Stimulated activated CD4-positive, alpha-beta T cell treated with anti-CD3 and anti-CD28 coated beads, TNF-alpha, amount 100 ng/mL, for 24 hours (primary cell): ENCODE results near the gene ERN1.
"Not testable (repeated sequence)": the region's sequence is repeated elsewhere in the genome, so short reads cannot be mapped to it uniquely, and the experiment has no call there.

Experiments used
- DNase-seq, 3 experiments: peaks; one replicate each; pipeline ENCODE4 v3.0.0-alpha.2; 2020; ENCODE audit warnings: low read depth in 3 of 3

Gene ERN1

DNA sequence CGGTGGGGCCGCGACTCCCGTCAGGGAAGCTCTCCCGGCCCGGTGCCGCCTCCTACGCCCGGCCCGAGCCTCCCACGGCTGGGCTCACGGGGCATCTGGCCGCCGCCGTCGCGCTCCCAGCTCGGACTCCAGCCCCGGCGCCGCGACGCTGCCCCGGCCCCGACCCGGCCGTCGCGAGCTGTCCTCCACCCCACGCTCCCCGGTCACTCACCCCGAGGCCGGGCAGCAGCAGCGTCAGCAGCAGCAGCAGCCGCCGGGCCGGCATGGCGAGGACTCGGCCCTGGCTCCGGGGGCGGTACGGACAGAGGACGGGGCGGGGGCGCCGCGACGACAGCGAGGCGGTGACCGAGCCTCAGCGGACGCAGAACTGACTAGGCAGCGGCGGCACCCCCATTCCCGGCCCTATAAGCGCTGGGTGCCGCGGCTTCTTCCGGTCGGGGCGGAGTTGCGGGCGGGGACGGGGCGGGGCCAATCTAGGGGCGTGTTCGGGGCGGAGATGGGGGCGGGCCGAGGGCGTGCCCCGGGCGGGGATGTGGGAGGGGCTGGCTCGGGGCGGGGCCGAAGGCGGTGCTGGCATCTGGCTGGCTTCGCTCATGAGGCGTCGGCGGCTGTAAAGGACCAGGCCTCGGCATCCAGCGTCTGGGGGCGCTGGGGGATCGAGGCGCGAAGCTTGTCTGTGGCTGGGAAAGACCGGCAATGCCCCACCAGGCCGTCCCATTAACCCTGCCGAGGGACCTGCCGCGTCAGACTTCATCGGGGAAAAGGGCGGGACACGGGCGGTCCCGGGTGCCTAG, at the start of gene ERN1:
TSS of gene ERN1 (minus strand) at position 380 of the 794 bp plus-strand sequence. CDS start at position 265, 115 bp downstream.
- peak; percentile 82 to 84 (median 84) for DNase-seq

DNA sequence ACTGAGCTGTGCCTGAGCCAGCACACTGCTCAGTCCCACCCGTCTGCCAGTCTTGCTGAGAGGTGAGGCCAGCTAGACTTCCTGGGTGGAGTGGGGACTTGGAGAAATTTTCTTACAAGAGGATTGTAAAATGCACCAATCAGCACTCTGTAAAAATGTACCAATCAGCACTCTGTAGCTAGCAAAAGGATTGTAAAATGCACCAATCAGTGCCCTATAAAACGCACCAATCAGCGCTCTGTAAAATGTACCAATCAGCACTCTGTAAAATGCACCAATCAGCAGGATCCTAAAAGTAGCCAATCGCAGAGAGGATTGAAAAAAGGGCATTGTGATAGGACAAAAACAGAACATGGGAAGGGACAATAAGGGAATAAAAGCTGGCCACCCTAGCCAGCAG, 49.1 kb upstream of the ERN1 start:
- not testable (repeated sequence) for DNase-seq

DNA sequence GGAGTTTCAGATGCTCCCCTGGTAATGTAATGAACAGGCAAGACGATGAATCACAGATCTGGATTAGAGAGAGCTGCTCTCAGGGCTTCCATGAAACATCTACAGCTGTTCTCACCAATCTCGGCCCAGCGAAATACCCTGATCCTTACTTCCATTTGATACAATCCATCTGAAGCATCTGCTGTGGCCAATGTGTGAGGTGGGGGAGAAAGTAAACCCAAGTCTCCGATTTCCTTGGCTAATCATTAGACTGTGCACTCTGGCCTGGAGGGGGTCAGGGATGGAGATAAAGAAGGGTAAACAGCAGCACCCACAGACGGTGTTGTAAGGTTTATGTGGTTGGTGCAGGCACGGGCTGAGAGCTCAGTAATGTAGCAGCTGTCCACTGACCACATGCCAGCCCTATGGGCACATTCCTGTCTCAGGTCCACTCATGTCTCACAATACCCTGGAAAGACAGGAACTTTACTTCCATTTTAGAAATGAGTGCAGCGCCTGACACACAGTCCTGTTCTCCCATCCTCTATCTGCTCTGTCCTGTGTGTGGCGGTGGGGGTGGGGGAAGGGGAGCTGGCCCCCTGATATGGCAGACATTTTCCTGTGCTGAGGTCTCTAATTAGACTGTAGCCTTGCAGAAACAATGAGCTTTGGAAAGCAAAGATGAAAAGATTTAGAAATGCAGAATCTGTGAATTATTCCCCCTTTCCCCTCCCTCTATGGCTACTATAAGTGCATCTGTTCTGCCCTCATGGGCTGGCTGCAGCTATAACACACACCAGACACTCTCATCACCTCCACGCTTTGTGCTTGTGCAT, 48.3 kb upstream of the ERN1 start:
- no peak for DNase-seq

DNA sequence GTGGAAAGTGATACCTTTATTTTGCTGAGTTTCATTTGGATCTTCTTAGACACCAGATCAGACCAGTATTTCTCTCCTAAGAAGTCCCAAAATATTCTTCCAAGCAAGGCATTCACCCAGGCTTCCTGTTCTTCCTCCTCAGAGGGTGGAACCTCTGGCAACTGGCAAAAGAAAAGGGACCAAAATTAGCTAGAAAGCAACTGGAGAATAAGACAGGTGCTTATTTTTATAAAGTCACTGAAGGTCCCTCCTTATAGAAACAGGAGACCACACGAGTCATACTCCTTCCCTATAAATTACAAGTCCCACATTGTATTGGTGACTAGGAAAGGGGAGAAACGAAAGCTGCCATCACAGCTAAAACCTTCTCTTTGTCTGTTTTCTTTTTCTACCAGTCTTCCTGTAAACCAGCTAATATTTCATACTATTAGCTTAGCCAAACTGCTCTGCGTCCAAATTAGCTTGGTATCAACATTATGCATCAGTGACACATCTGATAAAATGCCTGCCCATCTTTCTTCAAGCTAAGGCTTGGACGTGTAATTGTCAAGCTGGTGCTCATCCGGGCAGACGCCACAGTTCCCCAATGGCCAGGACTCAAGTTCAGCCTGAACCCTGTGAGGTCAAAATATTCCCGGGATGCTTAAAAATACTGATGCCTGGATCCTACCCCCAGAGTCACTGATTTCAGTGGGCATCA, 47.5 kb upstream of the ERN1 start:
- DNase-seq, result no peak

DNA sequence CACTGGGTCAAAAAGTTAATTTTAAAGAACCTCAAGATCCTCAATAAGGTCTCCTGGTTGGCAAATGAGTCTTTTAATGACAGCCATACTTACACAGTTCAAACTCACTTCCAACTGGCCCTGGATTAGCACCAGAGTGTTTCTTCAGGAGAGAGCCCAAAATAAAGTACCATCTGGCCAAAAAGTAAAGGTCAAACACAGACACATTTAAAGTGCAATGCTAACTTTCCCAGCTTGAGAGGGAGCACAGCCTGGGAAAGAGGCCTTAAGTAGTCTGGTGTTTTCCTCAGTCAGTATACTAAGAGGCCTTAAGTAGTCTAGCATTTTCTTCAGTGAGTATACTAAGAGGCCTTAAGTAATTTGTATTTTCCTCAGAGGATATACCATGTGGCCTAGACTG, 46.6 kb upstream of the ERN1 start:
- DNase-seq, result no peak

DNA sequence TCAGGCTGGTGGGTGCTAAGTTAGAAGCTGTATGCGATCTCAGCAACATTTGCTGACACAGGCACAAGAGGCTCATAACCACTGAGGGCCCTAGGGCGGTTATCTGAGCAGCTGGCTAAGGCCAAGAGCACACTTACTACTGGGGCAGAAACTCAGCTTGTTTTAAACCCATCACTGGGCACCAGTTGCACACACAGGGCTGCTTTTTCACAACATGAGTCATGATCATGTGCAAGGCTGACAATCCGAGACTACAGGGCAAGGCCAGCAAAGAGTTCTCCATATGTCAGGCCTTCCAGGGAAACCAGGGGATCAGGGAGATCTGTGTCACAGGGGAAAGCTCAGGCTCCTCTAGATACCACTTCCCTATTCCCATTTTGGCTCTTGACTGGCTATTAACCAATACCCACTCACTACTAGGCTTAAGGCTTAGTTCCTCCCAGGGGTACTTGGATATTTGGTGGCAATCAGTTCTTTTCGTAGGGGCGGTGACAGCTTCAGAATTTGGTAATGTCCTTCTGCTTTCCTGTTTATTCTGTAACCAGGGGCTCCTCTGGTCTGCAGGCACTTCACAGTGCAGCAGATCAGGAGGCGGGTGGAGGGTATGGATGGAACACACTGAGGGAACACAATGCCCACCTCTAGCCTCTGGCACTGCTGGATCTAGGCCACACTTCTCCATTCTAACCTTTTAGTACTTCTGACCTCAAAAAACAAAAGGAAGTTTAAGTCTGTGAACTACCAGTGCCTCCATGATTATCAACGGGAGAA, 44.9 kb upstream of the ERN1 start:
- DNase-seq, result no peak

DNA sequence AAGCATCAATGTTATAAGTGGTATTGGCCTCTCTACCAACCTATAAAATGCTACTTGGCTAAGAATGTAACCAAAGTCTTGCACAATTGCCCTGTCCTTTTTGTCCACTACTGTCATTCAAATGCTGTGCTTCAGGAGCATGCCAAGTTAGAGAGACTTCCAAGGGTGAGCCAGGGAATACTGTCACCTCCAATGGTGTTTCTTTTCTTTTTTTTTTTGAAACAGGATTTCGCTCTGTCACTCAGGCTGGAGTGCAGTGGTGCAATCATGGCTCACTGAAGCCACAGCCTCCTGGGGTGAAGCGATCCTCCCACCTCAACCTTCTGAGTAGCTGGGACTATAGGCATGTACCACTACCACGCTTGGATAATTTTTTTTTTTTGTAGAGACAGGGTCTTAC, 43.7 kb upstream of the ERN1 start:
- DNase-seq, result no peak

DNA sequence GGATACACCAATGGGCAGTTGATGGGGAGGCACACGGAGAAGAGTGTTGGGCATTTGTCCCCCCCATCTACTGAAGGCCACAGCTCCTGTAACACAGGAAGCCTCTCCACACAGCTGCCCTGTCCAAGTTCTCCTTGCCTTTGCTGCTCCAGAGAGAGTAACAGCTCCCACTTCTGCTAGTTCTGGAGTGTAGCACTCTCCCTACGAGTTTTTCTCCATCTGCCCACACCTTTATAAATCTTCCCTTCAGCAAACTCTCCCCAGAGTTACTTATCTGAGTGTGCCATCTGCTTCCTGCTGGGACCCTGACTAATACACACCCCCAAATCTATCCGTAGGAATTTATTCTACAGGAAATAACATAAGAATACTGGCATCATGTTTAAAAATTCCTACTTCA, 42.6 kb upstream of the ERN1 start:
- DNase-seq, result no peak

DNA sequence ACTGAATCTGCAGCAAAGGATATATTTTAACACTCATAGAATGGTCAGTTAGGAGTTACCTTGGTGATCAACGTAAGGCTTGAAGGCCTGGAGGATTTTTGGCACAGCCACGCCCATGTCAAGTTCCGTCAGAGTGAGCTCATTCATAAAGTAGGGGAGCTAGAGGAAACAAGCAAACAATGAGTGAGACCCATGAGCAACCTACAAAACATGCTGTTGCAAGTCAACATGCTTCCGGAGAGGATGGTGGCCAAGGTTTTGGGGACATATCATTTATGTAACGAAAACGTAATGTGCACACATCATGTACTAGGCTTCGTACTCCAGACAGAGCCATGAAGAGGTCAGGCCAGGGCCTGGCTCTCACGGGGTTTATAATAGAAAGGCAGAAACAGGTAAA, 41.1 kb upstream of the ERN1 start:
- DNase-seq, result no peak

DNA sequence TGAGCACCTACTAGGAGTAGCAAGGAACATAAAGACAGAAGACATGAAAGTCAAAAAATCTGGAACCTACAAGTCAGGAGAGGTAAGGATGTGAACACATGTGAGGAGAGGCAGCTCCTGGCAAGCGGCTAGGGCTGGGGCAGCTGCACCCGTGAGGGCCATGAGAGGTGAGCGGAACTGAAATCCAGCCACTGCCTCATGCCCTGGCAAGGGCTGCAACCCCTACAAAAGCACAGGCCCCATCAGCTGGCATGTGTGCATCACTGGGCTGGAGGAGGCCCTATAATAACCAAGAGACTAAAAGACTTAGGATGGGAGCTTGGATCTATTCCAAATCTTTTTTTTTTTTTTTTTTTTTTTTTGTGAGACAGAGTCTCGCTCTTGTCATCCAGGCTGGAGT, 40.3 kb upstream of the ERN1 start:
- DNase-seq, result no peak

DNA sequence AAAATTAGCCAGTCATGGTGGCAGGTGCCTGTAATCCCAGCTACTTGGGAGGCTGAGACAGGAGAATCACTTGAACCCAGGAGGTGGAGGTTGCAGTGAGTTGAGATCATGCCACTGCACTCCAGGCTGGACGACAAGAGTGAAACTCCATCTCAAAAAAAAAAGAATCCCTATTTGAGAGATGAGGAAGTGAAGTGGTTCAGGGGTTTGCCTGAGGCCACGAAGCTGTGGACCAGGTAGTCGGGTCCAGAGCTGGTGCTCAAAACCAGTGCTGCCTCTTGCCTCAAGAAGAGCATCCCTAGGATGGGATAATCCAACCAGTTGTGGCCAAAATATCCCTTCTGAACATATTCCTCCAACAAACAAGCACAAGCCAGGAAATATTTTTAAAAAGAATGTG, 37.7 kb upstream of the ERN1 start:
- not testable (repeated sequence) for DNase-seq

DNA sequence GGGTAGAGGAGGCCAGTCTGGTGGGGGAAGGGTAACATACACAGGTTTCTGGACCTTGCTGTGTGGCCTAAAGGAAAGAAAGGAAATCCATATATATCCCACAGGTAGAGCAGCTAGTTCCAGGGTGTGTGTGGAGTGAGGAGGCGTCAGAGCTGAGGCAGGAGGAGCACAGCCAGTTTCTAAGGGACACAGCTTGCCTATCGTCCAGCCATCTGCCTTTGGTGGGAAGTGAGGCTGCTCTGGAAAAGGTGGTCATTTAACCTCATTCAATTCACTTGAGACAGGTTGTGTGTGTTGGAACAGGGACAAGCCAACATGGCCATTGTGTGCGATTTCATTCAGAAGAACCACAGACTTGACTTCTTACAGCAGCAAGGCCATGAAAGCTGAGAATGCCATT, 36.9 kb upstream of the ERN1 start:
- DNase-seq, result no peak

DNA sequence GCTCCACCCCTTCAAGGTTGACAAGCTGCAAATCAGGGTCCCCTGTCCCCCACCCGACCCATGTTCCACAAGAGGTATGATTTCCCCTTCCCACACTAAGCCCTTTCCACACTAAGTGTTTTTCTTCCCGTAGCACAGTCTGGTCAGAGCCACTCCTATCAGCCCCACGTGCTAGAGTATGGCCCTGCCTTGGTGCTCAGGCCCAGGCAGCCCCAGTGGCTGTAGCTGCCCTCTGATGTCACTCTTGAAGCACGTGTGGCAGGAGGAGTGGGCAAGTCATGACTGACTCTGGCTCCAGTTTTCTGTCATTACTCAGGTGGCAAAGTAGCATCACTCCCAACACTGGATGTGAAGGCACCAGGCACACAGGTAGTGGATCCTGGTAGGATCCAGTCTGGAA, 35.4 kb upstream of the ERN1 start:
- DNase-seq, result no peak

DNA sequence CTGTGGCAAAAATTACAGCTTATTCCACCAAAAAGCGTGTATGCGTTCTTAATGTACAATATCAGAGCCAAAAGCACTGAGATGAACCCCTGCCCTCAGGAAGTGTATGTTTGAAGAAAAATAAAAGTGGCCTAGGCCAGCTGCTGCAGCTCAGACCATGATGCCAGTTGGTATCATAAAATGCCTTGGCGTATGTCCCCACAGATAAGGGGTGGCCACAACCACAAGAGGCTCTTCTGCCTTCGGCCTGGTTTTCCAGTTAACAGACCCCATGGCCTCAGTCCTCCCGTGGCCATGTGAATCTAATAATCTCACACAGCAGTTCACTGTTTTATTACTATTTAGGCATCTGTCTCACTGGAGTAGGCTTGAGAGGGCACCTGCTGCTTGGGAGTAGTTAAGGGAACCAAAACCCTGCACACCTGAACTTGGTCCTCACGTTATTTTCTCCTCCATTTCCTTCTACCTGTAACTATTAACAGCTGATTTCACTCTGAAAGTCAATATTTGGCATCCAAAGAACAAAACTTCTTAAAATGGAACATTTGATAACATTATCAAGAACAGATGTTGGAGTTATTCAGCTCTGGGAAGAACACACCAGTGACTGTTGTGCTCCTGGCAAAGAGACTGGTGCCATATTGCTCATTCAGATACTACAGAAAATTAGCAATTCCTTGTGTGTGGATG, 34.8 kb upstream of the ERN1 start:
- no peak for DNase-seq

DNA sequence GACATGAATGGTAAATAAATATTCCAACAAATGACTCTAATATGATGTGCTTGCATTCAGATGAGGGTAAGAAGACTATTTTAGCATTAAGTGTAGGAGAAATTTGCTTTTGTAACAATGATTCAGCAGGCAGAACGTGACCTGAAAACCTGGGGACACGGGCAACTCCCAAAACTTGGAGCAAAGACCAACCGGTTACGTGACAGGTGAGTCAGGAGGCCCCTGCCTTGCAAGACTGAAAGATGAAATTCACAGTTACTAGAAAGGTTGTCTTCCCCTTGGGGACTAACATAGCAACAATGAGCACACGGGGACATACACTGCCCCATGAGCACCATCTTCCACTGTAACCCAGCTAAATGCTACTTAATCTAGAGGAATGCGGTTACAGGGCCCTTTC, 33.5 kb upstream of the ERN1 start:
- no peak for DNase-seq

DNA sequence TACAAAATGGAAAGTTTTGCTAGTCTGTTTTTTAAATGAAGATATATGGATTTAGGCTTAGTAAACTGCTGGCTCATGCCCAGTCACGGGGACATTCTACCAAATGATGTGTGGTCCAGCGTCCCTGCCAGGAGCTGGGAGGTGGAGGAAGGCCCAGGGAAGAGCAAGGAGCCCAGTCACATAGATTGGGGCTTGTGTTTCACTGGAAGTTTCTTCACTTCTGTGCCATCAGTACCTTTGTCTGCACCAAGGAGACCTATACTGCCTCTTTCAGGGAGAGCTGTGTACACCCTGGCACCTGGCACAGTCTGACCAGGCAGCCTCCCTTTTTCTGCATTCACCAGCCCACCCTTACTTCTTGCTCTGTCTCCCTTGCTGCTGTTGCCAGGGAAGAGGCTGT, 32.6 kb upstream of the ERN1 start:
- DNase-seq, result no peak

DNA sequence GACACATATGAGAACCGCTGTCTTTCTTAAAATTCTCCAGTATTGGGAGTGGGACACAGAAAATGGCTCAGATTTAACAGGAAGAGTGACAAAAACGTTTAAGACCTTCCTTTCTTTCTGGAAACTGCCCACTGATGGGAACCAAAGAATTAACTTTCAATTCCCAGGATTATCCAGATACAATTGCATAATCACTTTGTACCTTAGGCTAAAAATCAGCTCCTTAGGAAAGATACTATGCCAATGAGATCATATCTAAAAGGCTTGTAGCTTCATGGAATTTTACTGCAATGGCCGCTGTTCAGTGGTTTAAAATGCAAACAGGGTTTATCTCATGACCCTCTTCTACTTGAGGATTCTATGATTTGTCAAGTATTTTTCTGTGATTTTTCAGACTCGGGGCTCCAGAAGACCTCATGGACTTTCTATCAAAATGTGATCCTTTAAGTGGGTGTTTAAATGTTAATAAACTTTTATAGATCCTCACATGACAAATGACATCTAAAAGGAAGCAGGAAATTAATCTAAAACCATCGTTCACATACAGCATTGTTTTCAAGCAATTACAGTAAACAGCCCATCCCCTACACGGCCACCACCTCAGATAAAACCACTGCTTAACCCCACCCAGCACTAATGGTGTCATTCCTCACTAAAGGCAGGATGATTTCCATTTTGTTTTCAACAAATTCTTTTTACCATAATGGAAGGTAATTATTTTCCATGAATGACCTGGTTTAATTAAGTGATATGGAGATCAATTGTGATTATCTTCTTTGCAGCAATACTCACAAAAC, 31.6 kb upstream of the ERN1 start:
- DNase-seq, result no peak

DNA sequence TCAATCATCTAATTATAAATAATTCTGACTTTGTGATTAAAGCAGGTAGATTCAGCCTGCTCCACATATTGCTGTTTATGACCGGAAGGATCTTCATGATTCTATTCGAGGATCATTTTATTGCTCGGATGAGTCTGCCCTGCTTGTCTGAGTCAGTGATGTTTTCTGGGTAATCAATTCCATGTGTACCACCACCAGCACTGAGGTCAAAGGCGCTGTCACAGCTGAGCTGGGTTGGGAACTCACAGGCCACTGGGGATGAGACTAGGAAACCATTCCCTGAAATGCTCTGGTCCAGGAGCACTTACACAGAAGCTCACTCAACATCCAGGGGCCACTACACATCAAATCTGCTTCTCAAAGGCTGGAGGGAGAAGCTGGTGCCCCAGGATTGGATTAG, 30.4 kb upstream of the ERN1 start:
- DNase-seq, result no peak

DNA sequence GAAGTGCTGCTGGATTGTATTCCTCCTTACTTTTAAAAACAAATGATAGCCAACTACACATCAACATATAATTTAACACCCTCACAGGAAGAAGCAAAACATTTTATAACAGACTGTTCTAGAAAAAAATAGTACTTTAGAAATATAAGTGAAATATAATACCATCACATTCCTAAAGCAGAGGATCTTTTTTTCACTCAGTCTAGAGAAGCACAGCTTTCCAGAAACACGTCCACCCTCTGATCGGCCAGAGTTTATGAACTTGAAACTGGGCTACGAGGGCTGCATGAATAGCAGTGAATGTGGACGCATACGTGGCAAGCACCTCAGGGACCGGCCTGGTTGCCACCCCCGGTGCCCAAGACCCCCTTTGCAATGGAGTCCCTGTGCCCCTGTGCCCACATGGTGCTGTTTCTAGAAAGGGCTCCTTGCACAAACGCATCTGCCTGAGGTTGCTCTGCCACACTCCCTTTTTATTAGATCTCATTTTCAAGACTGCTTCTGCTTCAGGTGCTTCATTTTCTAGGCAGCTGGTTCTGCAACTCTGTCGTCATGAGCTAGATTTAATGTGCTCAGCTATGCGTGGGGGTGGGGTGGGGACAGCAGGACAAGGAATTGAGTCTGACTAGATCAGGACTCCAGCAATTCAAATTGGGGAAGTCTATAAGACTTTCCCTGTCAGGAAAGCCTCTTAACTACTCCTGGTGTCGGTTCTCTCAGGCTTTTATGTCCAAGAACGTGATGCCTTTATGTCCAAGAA, 29.1 kb upstream of the ERN1 start:
- DNase-seq, result no peak

DNA sequence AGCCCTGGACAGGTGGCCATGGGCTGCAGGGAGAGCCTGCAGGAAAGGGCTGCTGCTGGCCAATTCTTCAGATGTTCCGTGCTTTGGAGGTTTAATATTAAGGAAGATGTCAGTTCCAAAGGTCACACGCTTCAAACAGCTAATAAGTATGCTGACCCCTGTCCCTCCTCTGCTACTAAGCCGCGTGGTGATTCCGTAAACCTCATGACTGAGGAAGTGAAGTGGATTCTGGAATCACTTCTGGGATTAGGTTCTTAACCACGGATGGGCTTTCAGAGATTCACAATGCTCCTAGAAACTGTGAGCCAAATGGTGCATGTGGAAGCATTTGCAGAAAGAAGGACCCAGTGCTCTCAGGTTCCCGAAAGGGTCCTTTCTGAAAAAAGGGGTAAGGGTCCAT, 28.5 kb upstream of the ERN1 start:
- DNase-seq, result no peak
